Measurements from ENCODE around the gene KCNMA1. TPM values are rescaled to one million over a fixed set of nuclear protein-coding genes. Genes with fewer than 3 reads are reported as not detected.

KCNMA1 gene
- total RNA-seq, 1 experiment from 2014 or later = 0.49 TPM

DNA sequence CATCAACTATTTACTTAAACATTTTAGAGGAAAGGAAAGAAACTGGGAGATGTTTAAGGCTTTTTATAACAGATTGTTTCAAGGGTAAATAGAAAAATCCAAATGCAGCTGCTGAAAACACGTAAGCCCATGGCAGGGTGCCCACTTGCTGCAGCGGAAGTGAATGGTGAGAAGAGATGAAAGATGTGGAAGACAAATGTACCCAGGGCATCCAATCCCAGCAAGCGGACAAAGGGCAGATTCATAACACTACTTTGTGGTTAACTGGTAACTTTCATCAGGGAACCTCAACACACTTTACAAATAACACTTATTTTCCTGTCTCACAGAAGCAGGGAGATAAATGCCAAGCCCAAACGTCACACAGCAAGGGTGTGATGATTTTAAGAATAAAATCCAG, 358.4 kb downstream of the KCNMA1 start:
- CTCF ChIA-PET = no interaction called here

More for the DNA sequence above, 358.4 kb downstream of the KCNMA1 start:
- Histone ChIP-seq H3K4me2 (ENCODE audit: low read length) (no peak overlapping the region), H4K20me1 (ENCODE audit: insufficient read depth) (no peaks in the 10 kb centered on the region), H3K9me2 (ENCODE audit: insufficient read depth) (no peaks in the 10 kb centered on the region), H2AFZ (ENCODE audit: low read depth, low read length, poor library complexity, severe bottlenecking) (no peak overlapping the region), H3K9me3 (ENCODE audit: control insufficient read depth in 1 of 2, insufficient read depth in 1 of 2, low read depth in 1 of 2, low read length in 2 of 2) (no peaks in the 10 kb centered on the region), H3K27me3 (ENCODE audit: insufficient read depth, low read length) (peaks cover 87% of the 10 kb centered on the region), H3K79me2 (ENCODE audit: insufficient read depth, low read length) (no peaks in the 10 kb centered on the region), H3K36me3 (ENCODE audit: control insufficient read depth in 1 of 2, insufficient read depth in 2 of 2, low read length in 2 of 2) (no peaks in the 10 kb centered on the region), H3K4me1 (ENCODE audit: control insufficient read depth in 1 of 2, insufficient read depth in 2 of 2, low read length in 2 of 2) (no peaks in the 10 kb centered on the region), H3K27ac (ENCODE audit: low read depth, low read length) (no peak overlapping the region), H3K9ac (ENCODE audit: low read length) (no peak overlapping the region), H3K4me3 (replicated peaks in 1 of 2; ENCODE audit: low read depth in 1 of 2, low read length in 2 of 2) (no peak overlapping the region)
- no peak for DNase-seq (ENCODE audit: low read depth, low spot score)
- BruUV-seq (replicated peaks) = no TSS peak
- ChIA-PET RAD21 (ENCODE audit: low non-redundant PET in 1 of 2, low total read pairs in 2 of 2, uncharacterized antibody in 2 of 2, unreplicated experiment in 2 of 2) (no interaction called here), POLR2A (no interaction called here)
- ATAC-seq = no peak
- intact Hi-C loops (cut with micrococcal nuclease) = no loop called here
- TF ChIP-seq POLR2A (IDR thresholded peaks at IDR 0.05; ENCODE audit: borderline replicate concordance, extremely low read depth, insufficient read depth, insufficient read length) (no peak), RAD21 (IDR thresholded peaks at IDR 0.05; ENCODE audit: low read depth) (no peak), CBX3 (IDR thresholded peaks at IDR 0.05; ENCODE audit: low read depth) (no peak), EZH2 (IDR thresholded peaks at IDR 0.05) (no peak), ZFX (IDR thresholded peaks at IDR 0.05) (no peak), TCF7L2 (IDR thresholded peaks at IDR 0.05; ENCODE audit: borderline replicate concordance, extremely low read depth, insufficient read depth, insufficient read length) (no peak), SRF (IDR thresholded peaks at IDR 0.05; ENCODE audit: low read depth) (no peak), EGR1 (IDR thresholded peaks at IDR 0.05; ENCODE audit: low read depth) (no peak), POLR2AphosphoS5 (IDR thresholded peaks at IDR 0.05; ENCODE audit: low read depth, low read length) (no peak), SP1 (IDR thresholded peaks at IDR 0.05; ENCODE audit: low read depth) (no peak), JUND (IDR thresholded peaks at IDR 0.05) (no peak), SIN3A (IDR thresholded peaks at IDR 0.05; ENCODE audit: low read depth) (no peak), EZH2phosphoT487 (IDR thresholded peaks at IDR 0.05; ENCODE audit: borderline replicate concordance) (no peak), CEBPB (IDR thresholded peaks at IDR 0.05; ENCODE audit: low read depth) (no peak), YY1 (IDR thresholded peaks at IDR 0.05; ENCODE audit: extremely low read depth, insufficient replicate concordance, low read depth, low read length) (no peak), ELF1 (IDR thresholded peaks at IDR 0.05; ENCODE audit: borderline replicate concordance, low read depth) (no peak)
- TF ChIP-seq, protein P1, sequence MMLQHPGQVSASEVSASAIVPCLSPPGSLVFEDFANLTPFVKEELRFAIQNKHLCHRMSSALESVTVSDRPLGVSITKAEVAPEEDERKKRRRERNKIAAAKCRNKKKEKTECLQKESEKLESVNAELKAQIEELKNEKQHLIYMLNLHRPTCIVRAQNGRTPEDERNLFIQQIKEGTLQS (IDR thresholded peaks at IDR 0.05) = no peak
- TF ChIP-seq, protein P2, sequence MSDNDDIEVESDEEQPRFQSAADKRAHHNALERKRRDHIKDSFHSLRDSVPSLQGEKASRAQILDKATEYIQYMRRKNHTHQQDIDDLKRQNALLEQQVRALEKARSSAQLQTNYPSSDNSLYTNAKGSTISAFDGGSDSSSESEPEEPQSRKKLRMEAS (IDR thresholded peaks at IDR 0.05) = no peak
- TF ChIP-seq, protein P3, sequence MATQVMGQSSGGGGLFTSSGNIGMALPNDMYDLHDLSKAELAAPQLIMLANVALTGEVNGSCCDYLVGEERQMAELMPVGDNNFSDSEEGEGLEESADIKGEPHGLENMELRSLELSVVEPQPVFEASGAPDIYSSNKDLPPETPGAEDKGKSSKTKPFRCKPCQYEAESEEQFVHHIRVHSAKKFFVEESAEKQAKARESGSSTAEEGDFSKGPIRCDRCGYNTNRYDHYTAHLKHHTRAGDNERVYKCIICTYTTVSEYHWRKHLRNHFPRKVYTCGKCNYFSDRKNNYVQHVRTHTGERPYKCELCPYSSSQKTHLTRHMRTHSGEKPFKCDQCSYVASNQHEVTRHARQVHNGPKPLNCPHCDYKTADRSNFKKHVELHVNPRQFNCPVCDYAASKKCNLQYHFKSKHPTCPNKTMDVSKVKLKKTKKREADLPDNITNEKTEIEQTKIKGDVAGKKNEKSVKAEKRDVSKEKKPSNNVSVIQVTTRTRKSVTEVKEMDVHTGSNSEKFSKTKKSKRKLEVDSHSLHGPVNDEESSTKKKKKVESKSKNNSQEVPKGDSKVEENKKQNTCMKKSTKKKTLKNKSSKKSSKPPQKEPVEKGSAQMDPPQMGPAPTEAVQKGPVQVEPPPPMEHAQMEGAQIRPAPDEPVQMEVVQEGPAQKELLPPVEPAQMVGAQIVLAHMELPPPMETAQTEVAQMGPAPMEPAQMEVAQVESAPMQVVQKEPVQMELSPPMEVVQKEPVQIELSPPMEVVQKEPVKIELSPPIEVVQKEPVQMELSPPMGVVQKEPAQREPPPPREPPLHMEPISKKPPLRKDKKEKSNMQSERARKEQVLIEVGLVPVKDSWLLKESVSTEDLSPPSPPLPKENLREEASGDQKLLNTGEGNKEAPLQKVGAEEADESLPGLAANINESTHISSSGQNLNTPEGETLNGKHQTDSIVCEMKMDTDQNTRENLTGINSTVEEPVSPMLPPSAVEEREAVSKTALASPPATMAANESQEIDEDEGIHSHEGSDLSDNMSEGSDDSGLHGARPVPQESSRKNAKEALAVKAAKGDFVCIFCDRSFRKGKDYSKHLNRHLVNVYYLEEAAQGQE (IDR thresholded peaks at IDR 0.05; ENCODE audit: low read depth) = no peak
- TF ChIP-seq, protein P4, sequence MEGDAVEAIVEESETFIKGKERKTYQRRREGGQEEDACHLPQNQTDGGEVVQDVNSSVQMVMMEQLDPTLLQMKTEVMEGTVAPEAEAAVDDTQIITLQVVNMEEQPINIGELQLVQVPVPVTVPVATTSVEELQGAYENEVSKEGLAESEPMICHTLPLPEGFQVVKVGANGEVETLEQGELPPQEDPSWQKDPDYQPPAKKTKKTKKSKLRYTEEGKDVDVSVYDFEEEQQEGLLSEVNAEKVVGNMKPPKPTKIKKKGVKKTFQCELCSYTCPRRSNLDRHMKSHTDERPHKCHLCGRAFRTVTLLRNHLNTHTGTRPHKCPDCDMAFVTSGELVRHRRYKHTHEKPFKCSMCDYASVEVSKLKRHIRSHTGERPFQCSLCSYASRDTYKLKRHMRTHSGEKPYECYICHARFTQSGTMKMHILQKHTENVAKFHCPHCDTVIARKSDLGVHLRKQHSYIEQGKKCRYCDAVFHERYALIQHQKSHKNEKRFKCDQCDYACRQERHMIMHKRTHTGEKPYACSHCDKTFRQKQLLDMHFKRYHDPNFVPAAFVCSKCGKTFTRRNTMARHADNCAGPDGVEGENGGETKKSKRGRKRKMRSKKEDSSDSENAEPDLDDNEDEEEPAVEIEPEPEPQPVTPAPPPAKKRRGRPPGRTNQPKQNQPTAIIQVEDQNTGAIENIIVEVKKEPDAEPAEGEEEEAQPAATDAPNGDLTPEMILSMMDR (IDR thresholded peaks at IDR 0.05 in 2 of 3, conservative IDR thresholded peaks at IDR 0.05 in 1 of 3; ENCODE audit: borderline replicate concordance in 1 of 3, insufficient read depth in 1 of 3, low read depth in 2 of 3, low read length in 2 of 3) = no peak

Data from HCT116 (cell line).